GM12873 (cell line): ENCODE results near the gene DLX5.

Experiments
- TF ChIP-seq, protein P1 (sequence below): IDR thresholded peaks from 2 replicates; pipeline ENCODE4 v1.5.1; 2012; ENCODE audit warnings: low read depth, mild to moderate bottlenecking, moderate library complexity, low read length, control low read depth; ENCODE audit not compliant: insufficient read depth; ENCODE audit errors: missing control alignments

The DLX5 gene

DNA sequence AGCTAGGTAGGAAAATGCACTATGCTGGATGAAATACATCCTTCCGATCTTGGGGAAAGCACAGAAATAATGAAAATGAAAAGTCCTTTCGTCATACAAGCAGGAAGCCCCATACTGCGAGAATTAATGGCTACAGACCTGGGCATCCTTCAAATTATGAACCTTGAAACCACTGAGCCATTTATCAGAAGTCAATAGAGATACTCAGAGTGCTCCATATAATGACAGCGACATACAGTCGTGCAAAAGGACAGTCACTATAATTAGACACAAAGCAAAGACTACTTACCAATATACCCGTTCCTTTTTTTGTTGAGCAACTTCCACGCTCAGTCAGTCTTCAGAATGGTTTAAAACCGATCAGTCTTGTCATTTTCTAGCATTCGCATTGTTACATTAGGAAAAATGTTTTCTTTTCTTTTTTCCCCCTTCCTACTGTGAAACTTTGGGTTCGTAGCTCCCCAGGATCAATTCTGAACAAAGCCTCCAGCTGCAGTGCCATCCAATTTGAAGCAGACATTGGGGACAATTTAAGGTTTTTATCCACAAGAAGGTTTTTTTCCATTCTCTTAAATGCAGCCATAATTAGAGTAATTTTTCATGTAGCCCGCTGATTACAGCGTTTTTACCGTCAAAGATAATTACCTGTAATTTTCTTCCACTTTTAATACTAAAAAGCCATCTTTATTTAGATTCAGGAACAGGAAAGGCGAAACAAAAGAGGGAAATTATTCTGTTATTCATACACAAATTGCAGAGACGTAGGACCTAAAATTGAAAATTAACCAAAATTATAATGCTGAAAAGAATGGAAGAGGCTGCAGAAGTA is 12.9 kb downstream of the DLX5 start:
- TF ChIP-seq, protein P1, sequence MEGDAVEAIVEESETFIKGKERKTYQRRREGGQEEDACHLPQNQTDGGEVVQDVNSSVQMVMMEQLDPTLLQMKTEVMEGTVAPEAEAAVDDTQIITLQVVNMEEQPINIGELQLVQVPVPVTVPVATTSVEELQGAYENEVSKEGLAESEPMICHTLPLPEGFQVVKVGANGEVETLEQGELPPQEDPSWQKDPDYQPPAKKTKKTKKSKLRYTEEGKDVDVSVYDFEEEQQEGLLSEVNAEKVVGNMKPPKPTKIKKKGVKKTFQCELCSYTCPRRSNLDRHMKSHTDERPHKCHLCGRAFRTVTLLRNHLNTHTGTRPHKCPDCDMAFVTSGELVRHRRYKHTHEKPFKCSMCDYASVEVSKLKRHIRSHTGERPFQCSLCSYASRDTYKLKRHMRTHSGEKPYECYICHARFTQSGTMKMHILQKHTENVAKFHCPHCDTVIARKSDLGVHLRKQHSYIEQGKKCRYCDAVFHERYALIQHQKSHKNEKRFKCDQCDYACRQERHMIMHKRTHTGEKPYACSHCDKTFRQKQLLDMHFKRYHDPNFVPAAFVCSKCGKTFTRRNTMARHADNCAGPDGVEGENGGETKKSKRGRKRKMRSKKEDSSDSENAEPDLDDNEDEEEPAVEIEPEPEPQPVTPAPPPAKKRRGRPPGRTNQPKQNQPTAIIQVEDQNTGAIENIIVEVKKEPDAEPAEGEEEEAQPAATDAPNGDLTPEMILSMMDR: no peak

DNA sequence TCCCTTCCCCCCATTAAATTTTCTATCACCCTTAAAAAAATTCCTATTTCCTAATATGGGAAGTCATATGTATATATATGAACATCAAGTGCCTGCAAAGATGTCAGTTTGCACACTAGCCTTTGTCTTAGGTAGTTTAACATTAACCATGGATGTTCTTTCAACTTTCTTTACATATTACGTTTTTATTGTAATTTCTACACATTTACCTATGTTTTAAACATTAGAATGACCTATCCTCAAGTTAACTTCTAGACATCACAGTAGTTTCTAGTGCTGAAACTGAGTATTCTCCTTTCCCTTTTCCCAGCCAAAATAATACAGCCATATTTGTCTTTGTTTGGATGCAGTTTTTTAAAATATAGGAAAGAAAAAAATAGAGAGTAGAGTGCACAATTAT is 13.5 kb downstream of the DLX5 start:
- TF ChIP-seq, protein P1: no peak

DNA sequence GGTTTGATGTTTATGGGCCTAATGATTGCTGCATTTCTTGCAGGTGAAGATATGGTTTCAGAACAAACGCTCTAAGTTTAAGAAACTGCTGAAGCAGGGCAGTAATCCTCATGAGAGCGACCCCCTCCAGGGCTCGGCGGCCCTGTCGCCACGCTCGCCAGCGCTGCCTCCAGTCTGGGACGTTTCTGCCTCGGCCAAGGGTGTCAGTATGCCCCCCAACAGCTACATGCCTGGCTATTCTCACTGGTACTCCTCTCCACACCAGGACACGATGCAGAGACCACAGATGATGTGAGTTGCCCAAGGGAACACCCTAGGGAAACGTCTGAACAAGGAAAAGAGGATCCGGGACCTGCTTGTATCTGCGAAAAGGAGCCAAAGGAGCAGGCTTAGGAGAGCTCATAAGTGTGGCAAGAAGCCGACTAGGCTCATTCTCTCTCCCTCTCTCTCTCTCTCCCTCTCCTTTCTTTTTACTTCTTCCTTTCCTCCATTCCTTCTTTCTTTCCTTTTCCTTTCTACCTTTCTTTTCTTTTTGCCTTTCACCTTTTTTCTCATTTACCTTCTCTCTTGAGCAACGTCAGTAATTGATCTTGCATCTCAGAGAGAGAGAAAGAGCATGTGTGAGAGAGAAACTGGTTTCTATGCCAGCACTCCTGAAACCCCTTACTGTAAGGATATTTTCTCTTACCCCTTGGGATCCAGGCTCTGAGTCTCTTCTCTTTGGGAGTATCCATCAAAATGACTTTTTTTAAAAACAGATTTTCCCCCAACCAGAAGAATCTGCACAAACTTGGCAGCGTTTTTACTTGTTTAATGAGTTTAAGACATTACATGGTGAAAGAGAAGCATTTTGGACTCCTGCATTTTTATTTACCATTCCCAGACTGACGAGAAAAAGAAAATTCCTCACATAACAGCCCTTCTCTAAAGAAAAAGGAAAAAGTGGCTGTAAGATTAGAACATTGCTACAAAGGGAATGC is 14.6 kb downstream of the DLX5 start:
- TF ChIP-seq, protein P1: no peak

DNA sequence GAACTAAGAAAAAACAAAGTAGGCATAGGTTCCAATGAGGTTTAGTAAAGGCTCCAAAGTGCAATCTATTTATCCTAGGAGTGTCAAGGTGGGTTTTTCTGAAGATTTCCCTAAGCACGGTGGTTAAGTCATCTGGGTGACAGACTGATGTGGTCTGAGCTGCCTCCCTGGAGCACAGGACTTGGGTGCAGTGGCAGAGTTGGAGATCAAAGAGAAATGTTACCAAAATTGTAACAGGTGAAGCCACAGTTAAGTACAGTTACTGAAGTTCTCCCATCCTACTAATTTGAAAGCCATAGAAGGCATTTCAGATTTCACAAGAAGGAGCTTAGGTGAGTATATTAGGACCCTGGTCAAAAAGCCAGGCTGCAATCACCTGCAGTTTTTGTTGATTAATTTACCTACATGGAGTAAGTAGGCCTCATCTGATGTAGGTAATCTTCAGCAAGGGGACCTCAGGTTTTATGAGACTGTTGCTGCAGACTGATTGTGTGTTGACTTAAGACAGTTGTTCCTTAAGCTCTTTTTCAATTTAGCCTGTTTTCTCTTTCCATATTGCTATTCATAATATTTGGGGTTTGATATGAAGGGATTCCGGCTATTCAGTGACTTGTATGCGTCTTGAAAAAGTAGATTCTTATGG is 16.2 kb downstream of the DLX5 start:
- TF ChIP-seq, protein P1: no peak

DNA sequence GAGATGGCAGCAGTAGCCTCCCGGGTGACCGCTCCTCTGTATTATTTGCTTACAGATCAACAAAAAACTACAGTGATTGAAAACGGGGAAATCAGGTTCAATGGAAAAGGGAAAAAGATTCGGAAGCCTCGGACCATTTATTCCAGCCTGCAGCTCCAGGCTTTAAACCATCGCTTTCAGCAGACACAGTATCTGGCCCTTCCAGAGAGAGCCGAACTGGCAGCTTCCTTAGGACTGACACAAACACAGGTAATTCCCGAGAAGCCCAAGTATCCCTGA is 17.1 kb downstream of the DLX5 start:
- TF ChIP-seq, protein P1: no peak

DNA sequence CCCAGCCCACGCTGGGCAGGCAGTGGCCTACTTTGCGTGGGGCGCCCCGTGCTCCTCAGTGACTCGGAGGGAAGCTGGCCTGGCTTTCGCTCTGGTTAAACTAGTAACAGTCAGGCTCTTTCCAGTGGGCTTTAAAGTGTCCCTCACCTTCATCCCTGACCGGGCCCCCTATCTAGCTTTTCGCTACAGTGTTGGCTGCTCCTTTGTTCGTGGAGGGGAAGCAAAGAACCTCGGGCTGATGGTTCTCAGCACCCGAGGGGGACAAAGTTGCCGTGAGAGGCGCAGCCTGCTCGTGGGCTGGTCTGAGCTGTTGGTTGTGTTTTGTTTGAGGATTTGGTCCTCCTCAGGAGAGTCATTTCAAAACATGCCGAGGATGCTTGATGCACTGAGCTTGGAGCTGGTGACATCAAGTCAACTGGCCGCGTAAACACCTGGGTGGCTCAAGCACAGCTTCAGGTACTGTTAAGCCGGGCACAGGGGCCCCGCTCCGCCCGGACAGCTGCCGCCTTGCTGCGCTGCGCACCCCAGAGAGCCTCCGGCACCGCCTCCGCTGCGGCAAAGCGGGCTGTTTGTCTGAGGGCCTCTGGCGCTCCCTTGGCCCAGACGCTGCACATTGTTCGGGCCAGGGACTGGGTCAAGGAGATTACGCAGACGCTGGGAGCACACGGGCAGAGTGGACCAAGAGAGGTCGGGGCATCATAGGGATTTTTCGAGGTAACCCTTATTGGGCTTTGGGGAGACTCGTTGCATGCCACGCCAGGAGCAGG is 17.6 kb downstream of the DLX5 start:
- TF ChIP-seq, protein P1: no peak
